K562 (cell line): Measurements from ENCODE around the gene JRKL.

Experiments
- ELF2 ChIP-seq: fragments of 250-450 bp; sonication (Bioruptor Pico); IDR thresholded peaks from 2 replicates; pipeline ENCODE4 v1.5.0; 2021; ENCODE audit warnings: mild to moderate bottlenecking
- EP300 ChIP-seq: IDR thresholded peaks from 2 replicates; pipeline ENCODE4 v1.6.1; 2012; ENCODE audit warnings: low read length, improper control_type of control experiment
- JUND ChIP-seq, 2 experiments: IDR thresholded peaks; 2 replicates in 1 of 2; 3 replicates in 1 of 2; pipeline ENCODE4 v1.6.1; 2011; ENCODE audit warnings: borderline replicate concordance in 2 of 2, low read depth in 2 of 2, low read length in 2 of 2, improper control_type of control experiment in 1 of 2, missing biosample characterization in 1 of 2, missing genetic modification characterization in 1 of 2, missing genetic modification reagents in 1 of 2
- KDM1A ChIP-seq, 2 experiments: fragments of 450-650 bp; IDR thresholded peaks; 2 replicates each; pipeline ENCODE4 v1.6.1; 2016; ENCODE audit warnings: mild to moderate bottlenecking in 2 of 2
- NRF1 ChIP-seq, 2 experiments: fragments of 450-650 bp; IDR thresholded peaks in 1 of 2; conservative IDR thresholded peaks in 1 of 2; 2 replicates each; pipeline ENCODE4 v1.6.1; 2014; ENCODE audit warnings: mild to moderate bottlenecking in 2 of 2
- POLR2A ChIP-seq: fragments of 450-650 bp; conservative IDR thresholded peaks from 2 replicates; pipeline ENCODE4 v1.6.1; 2016
- SOX6 ChIP-seq: fragments of 450-650 bp; IDR thresholded peaks from 2 replicates; pipeline ENCODE4 v1.6.1; 2014; ENCODE audit warnings: mild to moderate bottlenecking
- ZNF12 ChIP-seq: sonication (generic); formaldehyde crosslinking; IDR thresholded peaks from 2 replicates; pipeline ENCODE4 v1.4.0; 2020; ENCODE audit warnings: mild to moderate bottlenecking, missing genetic modification reagents
- TF ChIP-seq, protein P1 (sequence below): sonication (generic); formaldehyde crosslinking; IDR thresholded peaks from 2 replicates; pipeline ENCODE4 v1.8.1; 2022; ENCODE audit warnings: missing genetic modification reagents
- TF ChIP-seq, protein P2 (sequence below): fragments of 450-650 bp; IDR thresholded peaks from 2 replicates; pipeline ENCODE4 v1.6.1; 2016; ENCODE audit warnings: missing biosample characterization, missing genetic modification characterization

DNA sequence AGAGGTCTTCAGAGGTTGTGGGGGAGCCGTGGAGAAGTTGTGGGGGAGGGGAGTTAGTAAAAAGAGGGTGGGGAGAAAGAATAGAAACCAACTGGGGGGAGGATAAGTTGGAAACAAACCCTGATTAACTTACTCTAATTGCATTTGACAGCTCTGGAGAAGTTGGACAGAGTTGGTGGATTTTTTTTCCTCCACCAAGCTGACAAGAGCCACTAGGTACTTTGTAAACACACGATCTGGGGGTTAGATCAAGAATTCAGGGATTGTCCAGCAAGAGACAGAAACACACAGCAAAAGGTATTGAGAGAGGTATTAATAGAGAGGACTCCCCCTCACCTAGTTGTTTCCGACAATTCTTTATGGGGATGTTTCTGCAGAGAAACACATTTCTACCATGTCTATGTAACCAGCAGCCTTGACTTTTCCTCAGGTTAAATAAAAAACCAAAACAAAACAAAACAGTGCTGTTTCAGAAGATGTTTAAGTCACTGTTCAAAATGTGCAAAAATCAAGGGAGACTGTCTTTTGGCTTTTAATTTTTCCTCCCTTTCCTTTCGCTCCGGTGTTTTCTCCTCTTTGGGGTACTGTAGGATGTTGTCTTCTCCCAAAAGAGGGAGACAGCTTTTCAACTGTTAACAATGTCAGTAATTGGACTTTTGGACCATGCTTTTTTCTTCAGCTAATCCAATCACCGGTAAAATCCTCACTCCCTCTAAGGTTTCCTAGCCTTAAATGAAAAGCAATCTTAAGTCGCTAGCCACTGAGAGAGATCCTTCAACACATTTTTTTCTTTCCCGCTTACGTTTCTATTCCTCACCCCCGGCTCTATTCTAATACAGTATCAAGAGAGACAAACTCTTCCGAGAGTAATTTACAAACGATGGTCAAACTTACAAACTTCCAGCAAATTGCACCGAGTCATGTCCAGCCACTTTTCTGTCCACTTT is 47.5 kb upstream of the JRKL start:
- TF ChIP-seq SOX6 (no peak), KDM1A (IDR thresholded peaks at IDR 0.05) (no peak), NRF1 (conservative IDR thresholded peaks at IDR 0.05 in 1 of 2, IDR thresholded peaks at IDR 0.05 in 1 of 2) (no peak), POLR2A (no peak), JUND (IDR thresholded peaks at IDR 0.05; ENCODE audit: borderline replicate concordance, low read depth, low read length) (no peak), JUND (tag; IDR thresholded peaks at IDR 0.05; ENCODE audit: borderline replicate concordance, low read depth, low read length) (no peak), EP300 (0 out of 2 replicates have a peak, but pooled peaks have one; percentile 1), ZNF12 (no peak), ELF2 (CRISPR knock-in tag) (no peak)
- TF ChIP-seq, protein P1, sequence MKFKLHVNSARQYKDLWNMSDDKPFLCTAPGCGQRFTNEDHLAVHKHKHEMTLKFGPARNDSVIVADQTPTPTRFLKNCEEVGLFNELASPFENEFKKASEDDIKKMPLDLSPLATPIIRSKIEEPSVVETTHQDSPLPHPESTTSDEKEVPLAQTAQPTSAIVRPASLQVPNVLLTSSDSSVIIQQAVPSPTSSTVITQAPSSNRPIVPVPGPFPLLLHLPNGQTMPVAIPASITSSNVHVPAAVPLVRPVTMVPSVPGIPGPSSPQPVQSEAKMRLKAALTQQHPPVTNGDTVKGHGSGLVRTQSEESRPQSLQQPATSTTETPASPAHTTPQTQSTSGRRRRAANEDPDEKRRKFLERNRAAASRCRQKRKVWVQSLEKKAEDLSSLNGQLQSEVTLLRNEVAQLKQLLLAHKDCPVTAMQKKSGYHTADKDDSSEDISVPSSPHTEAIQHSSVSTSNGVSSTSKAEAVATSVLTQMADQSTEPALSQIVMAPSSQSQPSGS (CRISPR knock-in tag): no peak
- TF ChIP-seq, protein P2, sequence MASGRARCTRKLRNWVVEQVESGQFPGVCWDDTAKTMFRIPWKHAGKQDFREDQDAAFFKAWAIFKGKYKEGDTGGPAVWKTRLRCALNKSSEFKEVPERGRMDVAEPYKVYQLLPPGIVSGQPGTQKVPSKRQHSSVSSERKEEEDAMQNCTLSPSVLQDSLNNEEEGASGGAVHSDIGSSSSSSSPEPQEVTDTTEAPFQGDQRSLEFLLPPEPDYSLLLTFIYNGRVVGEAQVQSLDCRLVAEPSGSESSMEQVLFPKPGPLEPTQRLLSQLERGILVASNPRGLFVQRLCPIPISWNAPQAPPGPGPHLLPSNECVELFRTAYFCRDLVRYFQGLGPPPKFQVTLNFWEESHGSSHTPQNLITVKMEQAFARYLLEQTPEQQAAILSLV (tag): no peak
